Measurements from ENCODE around the gene SKOR1. TPM values are rescaled to one million over a fixed set of nuclear protein-coding genes. Genes with fewer than 3 reads are reported as not detected.
A peak's percentile ranks its signal among the peaks of the same experiment; 100 is the strongest.

SKOR1 gene
- total RNA-seq, 1 experiment from 2014 or later, result 0.81 TPM

GRCh38 chr15:67843571-67844387, 18.5 kb downstream of the SKOR1 start:
- H3K36me3 ChIP-seq (ENCODE audit: control insufficient read depth in 1 of 2, insufficient read depth in 2 of 2, low read length in 2 of 2), result no peaks in the 10 kb centered on the region
- H3K27ac ChIP-seq (ENCODE audit: low read depth, low read length), result no peak overlapping the region
- H3K4me1 ChIP-seq (ENCODE audit: control insufficient read depth in 1 of 2, insufficient read depth in 2 of 2, low read length in 2 of 2), result peaks cover 5 to 33% of the 10 kb centered on the region in 2 experiments; a peak in 3 of 4 replicates
- no peak overlapping the region for H2AFZ ChIP-seq (ENCODE audit: low read depth, low read length, poor library complexity, severe bottlenecking)
- no peak overlapping the region for H3K9ac ChIP-seq (ENCODE audit: low read length)
- no peaks in the 10 kb centered on the region for H3K9me2 ChIP-seq (ENCODE audit: insufficient read depth)
- TF ChIP-seq ZFX (IDR thresholded peaks at IDR 0.05) (no peak), MAX (IDR thresholded peaks at IDR 0.05) (no peak), CTCF (IDR thresholded peaks at IDR 0.05 in 2 of 3, conservative IDR thresholded peaks at IDR 0.05 in 1 of 3; ENCODE audit: borderline replicate concordance in 1 of 3, insufficient read depth in 1 of 3, low read depth in 2 of 3, low read length in 2 of 3) (no peak), CEBPB (IDR thresholded peaks at IDR 0.05; ENCODE audit: low read depth) (no peak), JUND (IDR thresholded peaks at IDR 0.05) (no peak), ZBTB33 (IDR thresholded peaks at IDR 0.05; ENCODE audit: extremely low read depth, insufficient replicate concordance, low read length) (no peak), ZNF274 (IDR thresholded peaks at IDR 0.05; ENCODE audit: low read depth, low read length) (no peak), POLR2A (IDR thresholded peaks at IDR 0.05; ENCODE audit: borderline replicate concordance, extremely low read depth, insufficient read depth, insufficient read length) (no peak), EGR1 (IDR thresholded peaks at IDR 0.05; ENCODE audit: low read depth) (no peak), REST (IDR thresholded peaks at IDR 0.05; ENCODE audit: low read depth) (no peak), SIN3A (IDR thresholded peaks at IDR 0.05; ENCODE audit: low read depth) (no peak), RAD21 (IDR thresholded peaks at IDR 0.05; ENCODE audit: low read depth) (no peak), EZH2 (IDR thresholded peaks at IDR 0.05) (no peak), TCF7L2 (IDR thresholded peaks at IDR 0.05; ENCODE audit: borderline replicate concordance, extremely low read depth, insufficient read depth, insufficient read length) (no peak), SRF (IDR thresholded peaks at IDR 0.05; ENCODE audit: low read depth) (no peak), ELF1 (IDR thresholded peaks at IDR 0.05; ENCODE audit: borderline replicate concordance, low read depth) (no peak), ATF3 (IDR thresholded peaks at IDR 0.05) (no peak), CBX3 (IDR thresholded peaks at IDR 0.05; ENCODE audit: low read depth) (no peak), YY1 (IDR thresholded peaks at IDR 0.05; ENCODE audit: extremely low read depth, insufficient replicate concordance, low read depth, low read length) (no peak)
- CTCF ChIA-PET, result no interaction called here
- no peak for DNase-seq (ENCODE audit: low read depth, low spot score)
- no peaks in the 10 kb centered on the region for H3K27me3 ChIP-seq (ENCODE audit: insufficient read depth, low read length)
- RAD21 ChIA-PET (ENCODE audit: low non-redundant PET in 1 of 2, low total read pairs in 2 of 2, uncharacterized antibody in 2 of 2, unreplicated experiment in 2 of 2), result no interaction called here
- H4K20me1 ChIP-seq (ENCODE audit: insufficient read depth), result no peaks in the 10 kb centered on the region
- no peak overlapping the region for H3K4me3 ChIP-seq (replicated peaks in 1 of 2; ENCODE audit: low read depth in 1 of 2, low read length in 2 of 2)
- no TSS peak for BruUV-seq (replicated peaks)
- ATAC-seq, result no peak
- H3K79me2 ChIP-seq (ENCODE audit: insufficient read depth, low read length), result no peaks in the 10 kb centered on the region
- peak overlapping the region; percentile 3; the same call in 1 of the 2 replicates for H3K4me2 ChIP-seq (ENCODE audit: low read length)
- no peaks in the 10 kb centered on the region for H3K9me3 ChIP-seq (ENCODE audit: control insufficient read depth in 1 of 2, insufficient read depth in 1 of 2, low read depth in 1 of 2, low read length in 2 of 2)
- POLR2A ChIA-PET, result no interaction called here
- intact Hi-C loops (cut with micrococcal nuclease), result no loop called here

Measured in HCT116 (cell line).